ENCODE data around the gene METRNL.

Gene METRNL

DNA sequence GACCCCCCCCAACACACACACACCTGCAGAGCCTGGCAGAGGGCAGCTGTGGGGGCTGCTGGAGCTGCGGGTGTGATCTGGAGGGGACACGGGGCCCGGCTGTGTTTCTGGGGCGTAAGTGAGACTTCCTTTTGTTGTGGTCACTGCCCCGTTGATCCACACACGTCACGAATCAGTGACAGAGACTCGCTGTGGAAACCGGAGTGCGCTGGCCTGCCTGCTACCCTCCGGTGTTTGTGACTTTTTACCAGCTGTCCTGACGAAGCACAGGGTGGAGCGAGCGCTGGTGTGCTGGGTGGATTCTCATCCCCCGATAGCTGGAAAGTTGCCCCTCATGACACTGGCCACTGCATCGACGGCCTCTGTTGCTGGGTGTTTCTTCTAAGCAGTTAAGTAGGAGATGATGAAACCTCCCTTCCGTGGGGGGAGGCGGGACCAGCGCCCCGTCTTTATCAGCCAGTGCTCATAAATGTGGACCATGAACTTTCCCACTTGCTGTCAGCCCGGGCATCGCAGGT lies 2.3 kb downstream of the METRNL start:
- DNase-seq, result peak; percentile 37

DNA sequence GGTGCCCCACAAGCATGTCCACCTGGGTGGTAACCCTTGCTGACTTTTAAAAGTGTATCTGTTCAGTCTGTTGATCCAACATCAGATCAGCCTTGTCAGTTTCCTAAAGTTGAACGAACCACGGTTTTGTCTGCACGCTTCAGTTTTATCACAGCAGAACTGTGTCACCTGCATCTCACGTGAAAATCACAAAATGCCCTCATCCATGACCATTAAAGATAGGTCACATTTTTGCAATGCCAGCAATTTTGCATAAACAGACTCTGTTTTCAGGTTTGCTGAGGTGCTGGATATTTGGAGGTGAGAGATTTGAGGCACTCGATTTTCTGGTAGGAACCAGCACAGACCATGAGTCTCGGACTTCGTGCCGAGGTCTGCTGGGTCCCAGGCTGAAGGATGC lies 3.0 kb downstream of the METRNL start:
- DNase-seq, result no peak

DNA sequence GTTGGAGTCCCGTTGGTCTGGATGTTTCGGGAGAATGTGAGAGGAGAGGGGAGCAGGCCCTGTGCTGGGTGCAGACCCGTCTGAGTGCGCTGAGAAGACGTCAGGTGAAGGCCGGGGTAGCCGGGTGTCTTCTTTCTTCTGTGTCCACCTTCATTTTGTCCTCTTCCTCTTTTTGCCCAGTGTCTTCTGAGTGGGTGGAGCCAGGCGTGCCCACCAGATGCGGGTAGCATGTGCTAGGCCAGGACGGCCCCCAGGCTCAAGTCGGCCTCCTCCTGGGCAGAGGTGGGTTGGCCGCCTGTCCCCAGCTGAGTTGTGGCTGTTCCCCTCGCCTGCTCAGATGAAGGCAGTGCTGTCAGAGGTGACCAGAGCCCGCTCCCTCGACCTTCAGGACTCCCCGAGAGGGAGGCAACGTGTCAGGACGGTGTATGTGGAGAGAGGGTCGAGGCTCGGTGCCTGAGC lies 3.5 kb downstream of the METRNL start:
- DNase-seq, result no peak

DNA sequence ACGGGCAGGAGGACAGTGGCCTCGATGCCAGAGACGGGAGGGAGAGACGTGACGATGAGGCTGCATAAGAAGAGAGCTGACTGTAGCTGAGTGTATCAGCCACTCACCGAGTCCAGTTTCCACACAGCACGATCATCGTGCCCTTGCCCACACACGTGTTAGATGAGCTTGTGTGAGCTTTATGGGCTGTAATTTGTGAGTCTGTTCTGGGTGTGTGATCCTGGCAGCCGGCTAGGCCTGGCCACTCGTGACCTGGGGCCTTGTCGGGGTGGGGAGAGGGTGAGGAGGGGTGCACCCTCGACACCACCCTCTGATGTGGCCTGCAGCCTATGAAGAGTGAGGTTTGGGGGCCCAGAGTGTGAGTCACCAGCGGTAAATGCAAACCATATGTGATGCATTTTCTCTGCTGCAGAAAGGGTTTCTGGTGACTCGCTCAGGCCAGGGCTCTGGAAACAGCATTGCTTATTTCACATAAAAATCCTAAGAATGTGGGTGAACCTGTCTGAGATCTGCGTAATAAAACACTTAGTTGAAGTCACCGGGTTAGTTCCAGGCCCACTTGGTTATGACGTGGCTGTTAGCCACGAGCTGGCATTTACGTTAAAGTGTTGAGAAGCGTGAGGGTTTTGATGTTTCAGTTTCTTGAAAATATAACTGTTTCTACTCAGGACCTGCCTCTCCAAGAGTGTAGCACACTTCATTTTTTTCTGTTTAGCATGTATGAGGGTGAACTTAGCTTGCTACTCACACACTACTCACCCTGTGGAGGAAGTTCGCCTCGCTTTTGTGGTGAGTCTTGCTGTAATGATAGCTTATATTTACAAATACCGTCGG lies 4.2 kb downstream of the METRNL start:
- DNase-seq, result peak; percentile 80

DNA sequence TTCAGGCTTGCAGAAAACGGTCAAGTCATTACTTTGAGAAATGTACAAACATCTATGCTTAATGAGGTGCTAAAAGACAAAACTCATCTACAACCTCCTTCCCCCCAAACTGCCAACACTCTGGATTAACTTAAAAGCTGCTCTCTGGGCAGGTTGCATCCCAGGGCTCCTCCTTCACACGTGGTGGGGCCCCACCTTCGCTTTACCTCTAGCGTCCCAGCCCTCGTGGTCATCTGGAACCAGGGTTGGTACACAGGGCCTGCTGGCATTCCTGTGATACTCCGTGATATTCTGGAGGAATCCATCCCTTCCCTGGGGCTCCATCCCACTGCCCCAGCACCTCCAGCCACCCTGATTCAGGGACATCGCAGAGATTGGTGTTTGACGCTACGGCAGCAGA lies 4.8 kb downstream of the METRNL start:
- no peak for DNase-seq

DNA sequence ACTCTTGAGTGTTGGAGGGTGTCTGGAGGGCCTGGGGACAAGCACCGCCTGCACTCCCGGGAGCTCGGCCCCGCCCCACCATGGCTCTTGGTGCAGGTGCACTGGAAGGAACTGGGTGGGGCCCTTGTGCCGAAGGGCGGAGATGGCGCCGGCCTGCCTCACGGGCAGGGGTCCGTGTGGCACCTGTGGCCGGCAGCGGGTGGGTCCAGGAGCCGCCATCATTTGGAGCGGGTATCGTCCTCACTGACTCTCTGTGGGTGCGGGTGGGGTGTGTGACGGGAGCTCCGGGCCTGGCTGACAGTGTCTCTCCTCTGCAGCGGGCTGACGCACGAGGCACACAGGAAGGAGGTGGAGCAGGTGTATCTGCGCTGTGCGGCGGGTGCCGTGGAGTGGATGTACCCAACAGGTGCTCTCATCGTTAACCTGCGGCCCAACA lies 5.2 kb downstream of the METRNL start:
- no peak for DNase-seq

DNA sequence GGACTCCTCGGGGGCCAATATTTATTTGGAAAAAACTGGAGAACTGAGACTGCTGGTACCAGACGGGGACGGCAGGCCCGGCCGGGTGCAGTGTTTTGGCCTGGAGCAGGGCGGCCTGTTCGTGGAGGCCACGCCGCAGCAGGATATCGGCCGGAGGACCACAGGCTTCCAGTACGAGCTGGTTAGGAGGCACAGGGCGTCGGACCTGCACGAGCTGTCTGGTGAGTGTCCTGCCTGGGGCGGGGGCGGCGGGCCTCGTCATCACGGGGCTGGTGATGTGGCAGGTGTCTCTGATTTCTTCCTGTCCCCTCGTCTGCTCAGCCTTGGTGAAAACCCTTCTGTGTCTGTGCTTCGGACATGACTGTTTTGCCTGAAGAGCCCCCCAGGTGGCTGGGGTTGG lies 5.7 kb downstream of the METRNL start:
- no peak for DNase-seq

DNA sequence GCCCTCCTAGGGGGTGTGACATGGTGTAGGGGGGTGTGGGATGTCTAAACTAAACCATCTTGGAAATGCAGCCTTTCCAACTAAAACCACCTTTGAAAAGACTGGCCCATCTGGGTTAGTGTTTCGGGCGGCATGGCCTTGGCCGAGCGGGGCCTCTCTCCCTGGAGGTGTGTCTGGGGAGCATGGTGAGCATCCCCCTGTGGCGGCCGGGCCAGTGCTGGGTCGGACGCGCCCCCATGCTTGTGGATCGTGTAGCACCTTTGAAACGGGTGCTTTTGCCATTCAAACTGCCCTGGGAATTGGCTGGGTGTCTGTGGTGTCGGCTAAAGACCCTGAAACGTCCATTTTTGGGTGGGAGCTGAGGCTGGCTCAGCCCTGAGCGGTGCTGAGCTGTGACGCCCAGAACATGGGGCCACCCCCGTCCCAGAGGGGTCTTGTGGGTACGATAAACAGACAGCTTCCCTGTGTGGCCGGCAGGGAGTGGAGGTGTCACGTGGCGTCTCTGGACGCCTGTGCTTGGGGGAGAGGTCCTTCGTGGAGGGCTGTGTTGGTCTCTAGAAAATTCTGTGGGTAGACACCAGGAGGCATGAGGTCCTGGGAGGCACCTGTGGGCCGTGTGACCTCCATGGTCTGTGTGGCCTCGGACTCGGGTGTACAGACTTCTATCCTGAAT lies 6.3 kb downstream of the METRNL start:
- no peak for DNase-seq

DNA sequence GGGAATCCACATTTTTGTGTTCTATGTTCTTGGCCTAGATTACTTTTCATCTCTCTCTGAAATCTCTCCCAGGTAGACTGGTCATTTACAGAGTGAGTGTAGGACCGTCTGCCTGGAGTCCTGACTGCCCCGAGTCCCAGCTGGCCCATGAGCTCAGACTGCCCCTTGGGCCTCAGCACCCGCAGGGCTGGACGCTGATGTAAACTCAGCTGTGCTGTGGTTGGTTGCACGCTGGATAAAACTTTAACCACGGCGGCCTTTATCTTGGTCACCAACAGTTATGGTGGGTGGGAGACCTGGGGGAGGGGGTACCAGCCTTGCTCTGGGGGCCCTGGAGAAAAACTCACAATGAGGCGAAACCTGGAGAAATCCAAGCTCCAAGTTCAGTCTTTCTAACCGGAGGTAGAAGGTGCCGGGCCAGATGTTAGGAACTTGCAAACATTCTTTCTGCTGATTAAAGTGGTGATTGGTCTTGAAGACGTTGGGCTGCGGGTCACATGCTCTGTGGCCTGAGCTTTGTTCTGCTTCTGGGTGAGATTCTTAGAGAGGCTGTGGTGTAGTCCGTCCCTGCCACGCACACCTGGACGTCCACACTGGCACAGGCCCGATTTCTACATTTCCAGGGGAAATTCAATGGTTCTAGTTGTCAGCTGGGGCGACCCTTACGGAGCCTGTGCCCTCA lies 6.9 kb downstream of the METRNL start:
- DNase-seq, result no peak

DNA sequence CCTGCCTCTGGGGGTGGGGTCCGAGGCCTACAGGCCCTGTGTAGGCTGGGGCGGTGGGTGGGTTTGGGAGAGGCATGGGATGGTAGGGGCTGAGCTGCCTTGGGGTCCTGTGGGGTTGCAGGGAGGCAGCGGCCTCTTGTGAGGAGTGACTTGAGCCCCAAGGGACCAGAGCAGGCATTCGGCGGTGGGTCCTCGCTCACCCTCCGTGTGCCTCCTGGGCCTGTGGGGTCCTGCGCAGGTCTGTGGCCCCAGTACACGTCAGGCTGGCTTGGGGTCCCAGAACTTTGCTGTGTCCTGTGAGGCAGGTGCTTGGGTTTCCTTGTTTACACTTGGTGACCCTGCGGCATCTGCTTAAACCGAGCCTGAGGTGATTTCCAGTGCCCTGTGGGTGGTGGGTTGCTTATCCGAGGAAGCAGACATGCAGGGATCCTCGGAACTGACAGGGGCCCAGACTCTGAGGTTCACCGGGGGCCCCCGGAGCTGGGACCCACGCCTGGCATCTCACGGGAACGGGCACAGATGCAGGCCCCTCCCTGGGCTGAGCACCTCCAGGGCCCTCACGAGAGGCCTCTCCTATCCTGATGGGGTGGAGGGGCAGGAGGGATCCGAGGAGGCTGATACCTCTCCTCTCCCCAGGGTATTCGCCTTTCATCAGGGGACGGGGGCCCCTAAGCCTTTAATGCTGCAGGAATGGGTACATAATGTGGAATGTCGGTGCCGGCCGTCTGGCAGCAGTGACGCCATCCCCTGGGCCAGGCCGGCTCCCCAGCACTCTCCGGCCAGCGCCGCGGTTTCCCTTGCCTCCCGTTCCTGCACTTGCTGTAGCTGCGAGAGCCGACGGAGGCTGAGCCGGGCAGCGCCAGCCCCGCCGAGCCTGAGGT lies 7.7 kb downstream of the METRNL start:
- DNase-seq, result no peak

DNA sequence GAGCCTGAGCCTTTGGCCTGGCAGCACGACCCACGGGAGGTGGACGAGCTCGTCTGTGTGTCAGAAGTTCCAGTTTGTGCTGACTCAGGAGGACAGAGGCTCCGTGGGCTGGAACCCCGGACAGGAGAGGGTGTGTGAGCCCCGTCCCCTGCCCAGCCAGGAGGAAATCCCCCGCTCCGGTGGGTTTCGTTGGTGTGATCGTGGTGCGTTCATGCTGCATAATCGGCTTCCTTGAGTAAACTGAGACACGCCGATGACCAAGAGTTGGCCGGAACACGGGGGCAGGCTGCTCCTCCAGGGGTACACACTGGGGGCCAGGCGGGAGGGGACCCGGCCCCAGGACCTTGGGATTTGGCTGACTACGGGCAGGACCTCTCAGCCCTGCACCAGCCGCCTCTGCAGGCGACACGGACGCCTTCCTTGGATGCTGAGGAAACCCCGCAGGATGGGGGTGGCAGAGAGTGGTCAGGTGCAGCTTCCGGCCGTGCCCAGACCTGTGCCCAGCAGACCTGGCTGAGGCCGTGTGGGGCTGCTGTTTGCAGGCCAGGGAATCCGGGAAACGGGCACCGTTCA lies 8.5 kb downstream of the METRNL start:
- no peak for DNase-seq

DNA sequence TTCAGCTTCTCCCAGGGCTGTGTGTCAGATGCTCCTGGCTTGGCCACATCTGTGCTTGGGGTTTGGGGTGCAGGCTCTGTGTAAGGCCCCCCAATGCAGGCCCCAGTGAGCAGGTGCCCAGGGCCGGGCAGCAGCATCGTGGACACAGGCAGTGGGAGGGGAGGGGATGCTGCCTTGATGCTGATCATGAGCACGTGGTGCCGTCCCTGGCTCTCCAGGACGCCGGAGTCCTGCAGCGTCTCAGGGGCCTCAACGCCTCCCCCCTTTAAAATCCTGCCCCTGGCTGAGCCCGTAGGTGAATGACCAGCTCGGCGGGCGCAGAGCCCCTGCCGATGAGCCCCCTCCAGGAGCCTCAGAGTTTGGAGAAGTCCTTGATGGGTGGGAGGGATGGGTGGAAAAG lies 9.0 kb downstream of the METRNL start:
- no peak for DNase-seq

DNA sequence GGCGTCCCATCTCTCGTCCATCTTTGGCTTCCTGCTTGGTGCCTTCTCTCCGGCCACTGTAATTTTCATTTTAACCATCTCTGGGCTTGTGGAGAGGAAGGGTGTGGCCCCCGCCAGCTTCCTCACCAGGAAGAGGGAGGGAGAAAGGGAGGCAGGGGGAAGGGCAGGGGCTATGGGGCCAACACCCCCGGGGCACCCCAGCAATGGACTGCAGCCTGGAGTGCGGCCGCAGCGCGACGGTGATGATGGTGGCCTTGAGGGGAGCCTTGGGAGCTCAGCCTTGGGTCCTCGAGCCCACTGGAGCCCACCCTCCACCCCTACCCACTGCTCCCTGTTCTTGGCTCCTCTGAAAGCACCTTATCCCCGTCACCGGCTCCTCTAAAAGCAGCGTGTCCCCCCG lies 9.5 kb downstream of the METRNL start:
- DNase-seq, result no peak

DNA sequence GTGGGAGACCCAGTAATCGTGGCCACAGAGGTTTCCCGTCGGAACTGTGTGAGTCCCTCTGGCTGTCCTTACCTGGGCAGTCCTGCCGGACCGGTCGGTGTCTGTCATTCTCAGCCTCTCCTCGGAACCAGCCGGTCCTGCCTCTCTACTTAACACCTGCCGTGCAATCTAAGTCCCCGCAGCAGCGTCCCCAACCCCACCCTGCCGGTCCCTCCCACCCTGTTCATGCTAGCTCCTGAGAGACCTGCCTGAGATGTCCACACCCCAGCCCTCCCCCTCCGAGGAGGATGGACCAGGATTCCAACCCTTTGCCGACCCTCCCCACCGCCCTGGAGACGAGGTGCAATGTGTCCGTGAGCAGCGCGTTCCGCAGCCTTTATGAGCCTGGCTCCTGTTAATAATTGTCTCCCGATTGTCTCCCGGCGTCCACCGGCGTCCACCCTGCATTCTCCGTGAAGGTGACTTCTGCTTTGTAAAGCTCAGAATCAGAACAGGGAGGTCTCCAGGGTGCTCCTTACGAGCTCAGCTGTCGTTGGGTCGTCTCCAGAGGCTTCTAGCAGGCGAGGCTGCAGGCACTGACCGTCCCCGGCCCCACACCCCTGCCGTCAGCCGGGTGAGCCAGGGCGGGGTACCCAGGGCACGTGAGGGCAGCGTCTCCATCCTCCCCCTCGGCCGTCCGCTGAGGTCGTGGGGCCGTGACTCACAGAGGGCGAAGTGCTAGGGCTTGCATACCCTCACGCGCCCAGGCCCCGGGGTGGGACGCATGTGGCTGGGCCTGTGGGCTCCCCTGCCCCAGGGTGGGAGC lies 10.1 kb downstream of the METRNL start:
- DNase-seq, result no peak

DNA sequence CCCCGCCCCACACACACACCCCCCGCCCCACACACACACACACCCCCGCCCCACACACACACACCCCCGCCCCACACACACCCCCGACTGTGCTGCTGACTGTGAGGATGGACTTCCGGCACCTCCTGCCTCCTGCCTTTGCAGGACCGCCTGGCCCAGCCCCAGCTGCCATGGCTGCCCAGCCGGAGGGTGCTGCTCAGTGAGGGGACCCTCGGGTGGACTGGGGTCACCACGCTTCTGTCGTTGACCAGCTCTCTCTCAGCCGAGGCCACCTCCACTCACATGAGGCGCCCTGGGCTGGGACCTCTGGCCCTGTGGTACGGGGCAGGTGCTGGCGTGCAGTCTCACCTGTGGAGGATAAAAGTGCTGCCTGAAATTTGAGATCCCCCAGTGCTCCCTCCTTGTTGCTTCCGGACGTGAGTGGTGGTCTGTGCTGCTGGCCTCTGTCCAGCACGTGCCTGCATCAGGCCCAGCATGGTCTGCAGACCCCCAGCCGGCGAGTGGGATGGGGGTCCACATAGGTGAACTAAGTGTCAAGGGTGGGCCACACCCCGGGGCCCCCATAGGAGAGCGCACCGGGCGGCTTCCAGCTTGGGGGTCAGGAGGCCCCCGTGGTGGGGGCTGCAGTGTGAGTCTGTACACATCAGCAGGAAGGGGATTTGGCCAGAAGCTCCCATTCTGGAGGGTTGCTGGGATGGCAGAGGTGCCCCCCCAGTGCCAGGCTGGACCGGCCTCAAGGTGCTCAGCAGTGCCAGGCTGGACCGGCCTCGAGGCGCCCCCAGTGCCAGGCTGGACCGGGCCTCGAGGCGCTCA lies 11.2 kb downstream of the METRNL start:
- no peak for DNase-seq

DNA sequence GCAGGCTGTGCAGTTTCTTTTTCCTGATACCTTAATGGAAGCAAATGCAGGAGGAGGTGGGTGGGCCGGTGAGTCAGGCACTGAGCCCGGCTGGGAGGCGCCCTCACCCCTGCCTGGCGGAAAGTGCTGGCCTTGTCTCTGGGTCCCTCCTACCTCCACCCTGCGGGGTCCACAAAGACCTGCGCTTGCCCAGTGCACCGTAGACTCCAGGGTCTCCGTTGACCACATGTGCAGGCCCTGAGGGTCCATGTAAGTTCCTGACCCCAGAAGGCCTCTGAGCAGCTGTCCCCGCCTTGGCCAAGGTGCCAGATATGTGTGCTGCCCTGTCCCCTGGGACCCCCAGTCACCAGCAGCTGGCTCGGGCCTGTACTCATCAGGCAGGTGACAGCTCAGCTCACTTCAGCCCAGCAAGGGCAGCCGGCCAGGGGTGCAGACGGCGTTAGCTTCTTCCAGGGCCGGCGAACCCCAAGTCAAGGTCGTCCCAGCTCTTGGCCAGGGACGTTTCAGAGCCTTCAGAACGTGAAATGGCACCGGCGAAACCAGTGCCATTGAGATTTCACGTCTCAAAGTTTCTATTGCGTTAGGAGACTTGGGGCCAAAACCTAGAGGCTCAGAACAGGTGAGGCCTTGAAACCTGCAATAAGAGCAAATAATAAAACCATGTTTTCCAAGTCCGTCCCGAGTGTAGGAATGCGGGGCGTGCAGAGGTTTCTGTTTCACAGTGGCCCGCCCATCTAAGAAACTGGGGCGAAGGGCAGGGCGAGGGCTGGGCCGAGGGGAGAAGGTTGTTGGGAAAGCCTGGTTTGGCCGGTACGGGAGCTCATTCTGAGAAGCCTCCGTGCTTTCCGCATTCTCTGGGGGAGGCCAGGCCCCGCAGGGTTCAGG lies 12.1 kb downstream of the METRNL start:
- no peak for DNase-seq

DNA sequence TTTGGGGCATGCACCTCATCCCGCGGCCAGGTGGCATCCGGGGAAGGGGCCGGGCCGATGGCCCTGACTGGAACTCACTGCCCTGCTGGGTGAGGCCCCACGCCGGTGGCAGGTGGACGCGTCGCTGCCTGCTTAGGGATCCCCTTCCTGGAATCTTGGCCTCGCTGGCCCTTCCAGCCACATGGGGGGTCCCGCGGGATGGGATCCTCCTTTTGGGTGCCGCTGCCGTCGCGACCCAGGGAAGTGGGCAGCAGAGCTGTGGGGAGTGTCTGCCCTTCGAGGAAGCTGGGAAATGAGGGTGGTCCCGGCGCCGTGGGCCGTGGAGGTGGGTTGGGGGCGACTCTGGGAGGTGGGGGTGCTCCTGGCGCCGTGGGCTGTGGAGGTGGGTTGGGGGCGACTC lies 12.8 kb downstream of the METRNL start:
- DNase-seq, result no peak

DNA sequence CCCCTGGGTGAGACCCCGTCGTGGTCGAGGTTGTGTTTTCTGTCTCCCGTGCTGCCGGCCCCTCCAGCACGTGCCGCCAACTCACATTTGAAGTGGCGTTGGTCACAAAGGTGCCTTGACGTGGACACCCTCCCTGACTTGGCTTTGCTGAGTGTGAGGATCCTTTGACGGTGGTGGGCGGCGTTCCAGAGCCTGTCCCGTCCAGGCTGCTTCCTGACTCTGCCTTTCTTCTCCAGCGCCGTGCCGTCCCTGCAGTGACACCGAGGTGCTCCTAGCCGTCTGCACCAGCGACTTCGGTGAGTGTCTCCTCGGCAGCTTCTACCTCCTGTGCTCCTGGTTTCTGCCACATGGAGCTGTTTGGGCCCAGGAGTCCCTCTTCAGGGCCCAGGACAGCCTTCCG lies 13.5 kb downstream of the METRNL start:
- DNase-seq, result no peak

DNA sequence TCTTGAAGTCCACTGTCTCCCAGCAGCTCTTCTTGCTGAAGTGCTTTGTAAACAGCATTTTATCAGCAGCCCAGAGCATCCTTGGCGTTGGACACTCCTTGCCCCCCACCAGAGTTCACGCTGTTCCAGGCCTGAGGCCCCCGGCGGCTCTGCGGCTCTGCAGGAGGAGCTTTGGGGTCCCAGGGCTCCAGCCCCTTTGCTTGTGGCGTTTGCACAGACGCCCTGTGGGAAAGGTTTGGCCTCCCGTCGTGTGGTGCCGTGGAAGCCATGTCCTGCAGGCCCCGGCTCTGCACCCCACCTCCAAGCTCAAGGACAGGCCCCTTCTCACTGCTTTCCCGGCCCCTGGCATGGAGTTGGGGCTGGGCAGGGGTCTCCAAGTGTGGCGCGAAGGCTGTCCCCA lies 14.1 kb downstream of the METRNL start:
- DNase-seq, result no peak

Measured in activated gamma-delta T cell treated with Interleukin-2 at 50 U/mL for 16 hours (primary cell).